DND-41 (cell line): ENCODE measurements around the gene TBCA.

Experiments
- EZH2 ChIP-seq: IDR thresholded peaks from 3 replicates; pipeline ENCODE4 v1.6.1; 2012; ENCODE audit warnings: borderline replicate concordance, low read depth, mild to moderate bottlenecking, moderate library complexity, low read length, inconsistent platforms; ENCODE audit not compliant: severe bottlenecking
- TF ChIP-seq, protein P1 (sequence below): IDR thresholded peaks from 2 replicates; pipeline ENCODE4 v1.5.1; 2012; ENCODE audit warnings: borderline replicate concordance, low read length, moderate library complexity, mild to moderate bottlenecking; ENCODE audit not compliant: poor library complexity, severe bottlenecking; ENCODE audit errors: extremely low read depth

DNA sequence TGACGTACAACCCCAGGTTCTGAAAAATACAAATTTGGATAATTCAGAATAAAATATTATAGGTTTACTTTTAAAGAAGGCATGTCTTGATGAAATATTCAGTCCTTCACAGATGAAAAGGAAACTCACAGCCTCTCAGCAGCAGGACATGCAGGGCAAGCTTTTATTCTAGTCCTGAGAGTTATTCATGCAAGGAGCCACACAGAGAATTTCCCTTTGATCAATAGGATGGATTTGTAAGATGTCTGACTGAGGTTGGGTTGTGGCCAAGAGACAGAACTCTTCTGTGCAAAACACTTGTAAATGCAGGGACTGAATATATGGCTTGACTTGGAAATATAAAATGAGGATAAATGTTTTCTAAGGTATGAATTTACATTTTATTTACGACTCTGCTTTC, 48.8 kb upstream of the TBCA start:
- no peak for TF ChIP-seq EZH2
- TF ChIP-seq, protein P1, sequence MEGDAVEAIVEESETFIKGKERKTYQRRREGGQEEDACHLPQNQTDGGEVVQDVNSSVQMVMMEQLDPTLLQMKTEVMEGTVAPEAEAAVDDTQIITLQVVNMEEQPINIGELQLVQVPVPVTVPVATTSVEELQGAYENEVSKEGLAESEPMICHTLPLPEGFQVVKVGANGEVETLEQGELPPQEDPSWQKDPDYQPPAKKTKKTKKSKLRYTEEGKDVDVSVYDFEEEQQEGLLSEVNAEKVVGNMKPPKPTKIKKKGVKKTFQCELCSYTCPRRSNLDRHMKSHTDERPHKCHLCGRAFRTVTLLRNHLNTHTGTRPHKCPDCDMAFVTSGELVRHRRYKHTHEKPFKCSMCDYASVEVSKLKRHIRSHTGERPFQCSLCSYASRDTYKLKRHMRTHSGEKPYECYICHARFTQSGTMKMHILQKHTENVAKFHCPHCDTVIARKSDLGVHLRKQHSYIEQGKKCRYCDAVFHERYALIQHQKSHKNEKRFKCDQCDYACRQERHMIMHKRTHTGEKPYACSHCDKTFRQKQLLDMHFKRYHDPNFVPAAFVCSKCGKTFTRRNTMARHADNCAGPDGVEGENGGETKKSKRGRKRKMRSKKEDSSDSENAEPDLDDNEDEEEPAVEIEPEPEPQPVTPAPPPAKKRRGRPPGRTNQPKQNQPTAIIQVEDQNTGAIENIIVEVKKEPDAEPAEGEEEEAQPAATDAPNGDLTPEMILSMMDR, result no peak
